A549 (cell line): ENCODE results near the gene RPL3. TPM values are rescaled to one million over a fixed set of nuclear protein-coding genes. Genes with fewer than 3 reads are reported as not detected.
A peak's percentile ranks its signal among the peaks of the same experiment; 100 is the strongest.

ENCODE experiments used
- ATAC-seq, 2 experiments: fragments of 200-7000 bp in 1 of 2; fragments of >200 bp in 1 of 2; cut with Nextera tagmentation in 1 of 2; cut with Tn5 transposase in 1 of 2; 3 replicates each; pipeline versions ENCODE4 v1.8.0 to v1.9.1; 2018 to 2020; ENCODE audit warnings: mild to moderate bottlenecking in 1 of 2, moderate library complexity in 1 of 2
- CTCF ChIA-PET: fragments of 300-600 bp; sonication (Branson Sonifier 250); formaldehyde crosslinking; extraction: SDS; loops from one replicate; lab custom pipeline; 2021; ENCODE audit warnings: antibody characterized with exemption, inconsistent platforms; lab: Yijun Ruan, JAX
- POLR2A ChIA-PET: fragments of 350-600 bp; formaldehyde crosslinking; extraction: SDS; loops from one replicate; lab custom pipeline; 2021; ENCODE audit warnings: antibody characterized with exemption, inconsistent platforms; lab: Yijun Ruan, JAX
- DNase-seq, 2 experiments: peaks; one replicate each; pipeline versions ENCODE4 v3.0.0 to v3.0.0-alpha.2; 2011 to 2016; ENCODE audit warnings: low read depth in 1 of 2, low spot score in 1 of 2
- FAIRE-seq: peaks from 2 replicates; lab custom pipeline; 2011; peaks lifted over from hg19 to GRCh38; lab: Jason Lieb, UNC
- H3K27ac ChIP-seq, 2 experiments: fragments of >200 bp; sonication (Bioruptor Twin); formaldehyde crosslinking; 3 replicates each; pipeline ENCODE4 v1.5.1; 2016 to 2017
- H3K4me1 ChIP-seq: fragments of >200 bp; sonication (Bioruptor Twin); formaldehyde crosslinking; 3 replicates; pipeline ENCODE4 v1.6.1; 2016
- H3K4me2 ChIP-seq: fragments of >200 bp; sonication (Bioruptor Twin); formaldehyde crosslinking; 3 replicates; pipeline ENCODE4 v1.6.1; 2016
- H3K4me3 ChIP-seq: fragments of >200 bp; sonication (Bioruptor Twin); formaldehyde crosslinking; 3 replicates; pipeline ENCODE4 v1.5.1; 2016
- H3K9me3 ChIP-seq: fragments of >200 bp; sonication (Bioruptor Twin); formaldehyde crosslinking; 3 replicates; pipeline ENCODE4 v1.6.1; 2016
- CBX8 ChIP-seq: fragments of 200-600 bp; sonication (generic); IDR thresholded peaks from 2 replicates; pipeline ENCODE4 v1.6.1; 2016
- CEBPB ChIP-seq, 2 experiments: fragments of >200 bp in 1 of 2; sonication (Bioruptor Twin) in 1 of 2; formaldehyde crosslinking in 1 of 2; IDR thresholded peaks; 2 replicates each; pipeline ENCODE4 v1.6.1; 2012 to 2016
- E2F6 ChIP-seq: IDR thresholded peaks from 2 replicates; pipeline ENCODE4 v1.6.1; 2012; ENCODE audit warnings: low read depth, borderline replicate concordance
- EHMT2 ChIP-seq: fragments of 200-600 bp; sonication (generic); IDR thresholded peaks from 2 replicates; pipeline ENCODE4 v1.6.1; 2016; ENCODE audit warnings: antibody characterized with exemption, low read depth, mild to moderate bottlenecking, moderate library complexity
- EP300 ChIP-seq, 2 experiments: fragments of >200 bp; sonication (Bioruptor Twin); formaldehyde crosslinking; IDR thresholded peaks; 2 replicates in 1 of 2; 3 replicates in 1 of 2; pipeline ENCODE4 v1.6.1; 2016 to 2017
- ESRRA ChIP-seq: fragments of 150-350 bp; IDR thresholded peaks from 2 replicates; pipeline ENCODE4 v1.6.1; 2014; ENCODE audit warnings: mild to moderate bottlenecking, low read length, borderline replicate concordance
- GATA3 ChIP-seq: IDR thresholded peaks from 2 replicates; pipeline ENCODE4 v1.6.1; 2012; ENCODE audit warnings: borderline replicate concordance
- HOXA7 ChIP-seq: fragments of 250-450 bp; sonication (Bioruptor Pico); IDR thresholded peaks from 2 replicates; pipeline ENCODE4 v1.5.0; 2020; ENCODE audit warnings: mild to moderate bottlenecking, moderate library complexity
- KDM1A ChIP-seq: fragments of 200-600 bp; sonication (generic); IDR thresholded peaks from 2 replicates; pipeline ENCODE4 v1.6.1; 2016; ENCODE audit warnings: low read depth, mild to moderate bottlenecking
- KDM5A ChIP-seq: fragments of 200-600 bp; sonication (generic); IDR thresholded peaks from 2 replicates; pipeline ENCODE4 v1.6.1; 2016; ENCODE audit warnings: antibody characterized with exemption, mild to moderate bottlenecking
- MAFK ChIP-seq: fragments of 450-650 bp; IDR thresholded peaks from 2 replicates; pipeline ENCODE4 v1.6.1; 2014; ENCODE audit not compliant: partially characterized antibody
- NFE2L2 ChIP-seq: fragments of 150-350 bp; conservative IDR thresholded peaks from 2 replicates; pipeline ENCODE4 v1.6.1; 2014; ENCODE audit warnings: low read length
- NPAS2 ChIP-seq: fragments of 250-450 bp; sonication (Bioruptor Pico); IDR thresholded peaks from 2 replicates; pipeline ENCODE4 v1.8.0; 2022; ENCODE audit warnings: mild to moderate bottlenecking, moderate library complexity, borderline replicate concordance
- RNF2 ChIP-seq: fragments of 200-600 bp; sonication (generic); IDR thresholded peaks from 2 replicates; pipeline ENCODE4 v1.6.1; 2016; ENCODE audit warnings: low read depth, mild to moderate bottlenecking, antibody characterized with exemption, moderate library complexity, borderline replicate concordance
- SMC3 ChIP-seq: fragments of >200 bp; sonication (Bioruptor Twin); formaldehyde crosslinking; IDR thresholded peaks from 3 replicates; pipeline ENCODE4 v1.6.1; 2018; ENCODE audit warnings: inconsistent platforms
- SREBF2 ChIP-seq: fragments of 450-650 bp; IDR thresholded peaks from 2 replicates; pipeline ENCODE4 v1.6.1; 2014; ENCODE audit warnings: mild to moderate bottlenecking, moderate library complexity
- TP53 ChIP-seq: fragments of 250-450 bp; sonication (Bioruptor Pico); IDR thresholded peaks from 2 replicates; pipeline ENCODE4 v1.5.0; 2021; ENCODE audit warnings: mild to moderate bottlenecking, moderate library complexity
- ZFP36 ChIP-seq: fragments of 450-650 bp; IDR thresholded peaks from 2 replicates; pipeline ENCODE4 v1.6.1; 2014; ENCODE audit warnings: borderline replicate concordance; ENCODE audit not compliant: partially characterized antibody
- ZSCAN20 ChIP-seq: fragments of 250-450 bp; sonication (Bioruptor Pico); IDR thresholded peaks from 2 replicates; pipeline ENCODE4 v1.8.0; 2022; ENCODE audit warnings: mild to moderate bottlenecking, moderate library complexity
- WGBS: methylation state at CpG from one replicate; pipeline ENCODE4 v1.1.6; 2017; ENCODE audit errors: missing lambda C conversion rate; 5-methylcytosine and 5-hydroxymethylcytosine counted together
- polyA plus RNA-seq, 4 experiments: library from polyadenylated mRNA; depleted of rRNA in 3 of 4; stranded (reverse); fragments of >200 nt; fragmentation: RNase III in 1 of 4; extraction: RNeasy Plus Mini Kit Qiagen cat#74134 plus additional on column Dnase treatment in 1 of 4; gene quantifications; 2 replicates in 3 of 4; 3 replicates in 1 of 4; pipeline ENCODE4 v1.2.3, GENCODE V29; 2011 to 2017
- TF ChIP-seq, protein P1 (sequence below): fragments of >200 bp; sonication (Bioruptor Twin); formaldehyde crosslinking; IDR thresholded peaks from 3 replicates; pipeline ENCODE4 v1.6.1; 2016
- TF ChIP-seq, protein P2 (sequence below): fragments of 250-450 bp; sonication (Bioruptor Pico); IDR thresholded peaks from 2 replicates; pipeline ENCODE4 v1.5.0; 2020; ENCODE audit warnings: low read depth, mild to moderate bottlenecking, moderate library complexity
- TF ChIP-seq, protein P3 (sequence below): fragments of 250-450 bp; sonication (Bioruptor Pico); IDR thresholded peaks from 2 replicates; pipeline ENCODE4 v1.5.0; 2021; ENCODE audit warnings: mild to moderate bottlenecking, moderate library complexity, borderline replicate concordance

Gene RPL3
- polyA plus RNA-seq, 2 of the 4 experiments (the other 2 are of a cell fraction), result 1,921 to 1,965 TPM

DNA sequence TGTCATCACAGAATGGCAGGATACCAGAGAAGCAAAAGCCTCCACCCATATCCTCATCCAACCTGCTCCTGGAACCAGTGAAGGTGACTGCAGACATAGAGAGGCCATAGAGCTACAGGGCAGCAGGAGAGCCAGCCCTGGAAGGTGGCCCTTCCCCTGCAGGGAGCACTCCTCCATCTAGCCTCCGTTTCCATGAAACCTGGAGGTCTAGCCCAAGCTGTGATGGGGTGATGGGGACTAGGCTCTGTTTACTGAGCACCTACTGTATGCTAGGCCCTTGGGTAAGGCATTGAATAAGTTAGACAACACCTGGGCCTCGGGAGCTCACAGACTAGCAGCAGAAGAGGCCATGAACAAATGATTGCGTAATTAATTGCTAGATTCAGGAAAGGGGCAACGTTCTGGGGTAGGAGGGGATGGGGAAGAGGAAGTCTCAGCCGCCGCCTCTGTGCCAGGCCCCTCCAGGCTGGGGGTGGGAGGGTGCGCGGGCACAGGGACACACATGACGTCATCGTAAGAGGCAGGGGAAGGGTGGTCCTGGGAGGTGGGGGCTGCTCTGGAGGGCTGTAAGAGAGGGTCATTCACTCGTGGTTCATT is 29.6 kb upstream of the RPL3 start:
- ChIA-PET POLR2A (interaction anchor here (1.8 kb wide), 1 partner anchor 30 kb away, joined by 13 read pairs; the partner anchor contains the start of gene RPL3), CTCF (interaction anchor here (0.6 to 2.7 kb wide), 3 partner anchors 9 to 19 kb away, joined by 3 to 6 read pairs (median 3); no protein-coding TSS in a partner anchor)
- DNase-seq (no peak), ATAC-seq (no peak; a peak in 1 of 6 replicates), FAIRE-seq (no peak)
- Histone ChIP-seq H3K4me1 (peaks cover 4% of the 10 kb centered on the region; the same call in 1 of the 3 replicates), H3K9me3 (no peaks in the 10 kb centered on the region), H3K27ac (peak overlapping the region; percentile 60 to 98; a peak in 4 of 6 replicates), H3K4me3 (peak overlapping the region; percentile 72), H3K4me2 (peak overlapping the region; percentile 85)
- TF ChIP-seq, protein P1, sequence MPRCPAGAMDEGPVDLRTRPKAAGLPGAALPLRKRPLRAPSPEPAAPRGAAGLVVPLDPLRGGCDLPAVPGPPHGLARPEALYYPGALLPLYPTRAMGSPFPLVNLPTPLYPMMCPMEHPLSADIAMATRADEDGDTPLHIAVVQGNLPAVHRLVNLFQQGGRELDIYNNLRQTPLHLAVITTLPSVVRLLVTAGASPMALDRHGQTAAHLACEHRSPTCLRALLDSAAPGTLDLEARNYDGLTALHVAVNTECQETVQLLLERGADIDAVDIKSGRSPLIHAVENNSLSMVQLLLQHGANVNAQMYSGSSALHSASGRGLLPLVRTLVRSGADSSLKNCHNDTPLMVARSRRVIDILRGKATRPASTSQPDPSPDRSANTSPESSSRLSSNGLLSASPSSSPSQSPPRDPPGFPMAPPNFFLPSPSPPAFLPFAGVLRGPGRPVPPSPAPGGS, result no peak
- TF ChIP-seq NFE2L2 (no peak), CEBPB (IDR thresholded peaks at IDR 0.05) (peak in 1 of 2 experiments; percentile 53; a peak in 1 of 4 replicates), RNF2 (no peak)
- TF ChIP-seq, protein P2, sequence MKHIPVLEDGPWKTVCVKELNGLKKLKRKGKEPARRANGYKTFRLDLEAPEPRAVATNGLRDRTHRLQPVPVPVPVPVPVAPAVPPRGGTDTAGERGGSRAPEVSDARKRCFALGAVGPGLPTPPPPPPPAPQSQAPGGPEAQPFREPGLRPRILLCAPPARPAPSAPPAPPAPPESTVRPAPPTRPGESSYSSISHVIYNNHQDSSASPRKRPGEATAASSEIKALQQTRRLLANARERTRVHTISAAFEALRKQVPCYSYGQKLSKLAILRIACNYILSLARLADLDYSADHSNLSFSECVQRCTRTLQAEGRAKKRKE, result no peak
- WGBS, result 80% methylated on average over 8 of the region's 11 CpGs

DNA sequence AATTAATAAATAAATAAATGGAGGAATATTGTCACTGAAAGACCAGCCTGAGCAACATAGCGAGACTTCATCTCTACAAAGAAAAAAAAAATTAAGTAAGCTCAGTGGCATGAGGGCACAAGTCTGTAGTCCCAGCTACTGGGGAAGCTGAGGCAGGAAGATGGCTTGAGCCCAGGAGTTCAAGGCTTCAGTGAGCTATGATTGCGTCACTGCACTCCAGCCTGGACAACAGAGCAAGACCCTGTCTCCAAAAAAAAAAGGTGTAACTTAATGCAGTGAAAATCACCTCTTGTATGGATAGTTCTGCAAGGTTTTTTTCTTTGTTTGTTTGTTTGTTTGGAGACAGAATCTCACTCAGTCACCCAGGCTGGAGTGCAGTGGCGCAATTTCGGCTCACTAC is 25.8 kb upstream of the RPL3 start:
- Histone ChIP-seq H3K4me1 (no peaks in the 10 kb centered on the region; the same call in 2 of the 3 replicates), H3K4me2 (no peak overlapping the region), H3K27ac (no peak overlapping the region), H3K4me3 (no peak overlapping the region), H3K9me3 (no peaks in the 10 kb centered on the region)
- DNase-seq (no peak), ATAC-seq (no peak), FAIRE-seq (no peak)
- no peak for TF ChIP-seq TP53
- no peak for TF ChIP-seq HOXA7 (CRISPR knock-in tag)
- TF ChIP-seq NPAS2, result no peak
- no peak for TF ChIP-seq SREBF2
- TF ChIP-seq MAFK, result no peak
- no peak for TF ChIP-seq ESRRA
- no peak for TF ChIP-seq KDM5A
- no peak for TF ChIP-seq E2F6
- TF ChIP-seq GATA3, result no peak
- TF ChIP-seq SMC3, result no peak
- no peak for TF ChIP-seq KDM1A
- TF ChIP-seq EHMT2, result no peak
- TF ChIP-seq, protein P3, sequence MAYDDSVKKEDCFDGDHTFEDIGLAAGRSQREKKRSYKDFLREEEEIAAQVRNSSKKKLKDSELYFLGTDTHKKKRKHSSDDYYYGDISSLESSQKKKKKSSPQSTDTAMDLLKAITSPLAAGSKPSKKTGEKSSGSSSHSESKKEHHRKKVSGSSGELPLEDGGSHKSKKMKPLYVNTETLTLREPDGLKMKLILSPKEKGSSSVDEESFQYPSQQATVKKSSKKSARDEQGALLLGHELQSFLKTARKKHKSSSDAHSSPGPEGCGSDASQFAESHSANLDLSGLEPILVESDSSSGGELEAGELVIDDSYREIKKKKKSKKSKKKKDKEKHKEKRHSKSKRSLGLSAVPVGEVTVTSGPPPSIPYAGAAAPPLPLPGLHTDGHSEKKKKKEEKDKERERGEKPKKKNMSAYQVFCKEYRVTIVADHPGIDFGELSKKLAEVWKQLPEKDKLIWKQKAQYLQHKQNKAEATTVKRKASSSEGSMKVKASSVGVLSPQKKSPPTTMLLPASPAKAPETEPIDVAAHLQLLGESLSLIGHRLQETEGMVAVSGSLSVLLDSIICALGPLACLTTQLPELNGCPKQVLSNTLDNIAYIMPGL (CRISPR knock-in tag), result no peak
- TF ChIP-seq EP300 (IDR thresholded peaks at IDR 0.05), result no peak
- TF ChIP-seq NFE2L2, result no peak
- no peak for TF ChIP-seq CBX8
- TF ChIP-seq ZSCAN20 (CRISPR knock-in tag), result no peak
- TF ChIP-seq ZFP36, result no peak
- no peak for TF ChIP-seq CEBPB (IDR thresholded peaks at IDR 0.05)
- CTCF ChIA-PET, result interaction anchor here (0.9 to 1.2 kb wide), 2 partner anchors 23 to 39 kb away, joined by 3 read pairs; no protein-coding TSS in a partner anchor
- WGBS, result 81% methylated on average over 4 of the region's 4 CpGs
- POLR2A ChIA-PET, result no interaction called here
